ENCODE data around the gene ARMC7.

DNA sequence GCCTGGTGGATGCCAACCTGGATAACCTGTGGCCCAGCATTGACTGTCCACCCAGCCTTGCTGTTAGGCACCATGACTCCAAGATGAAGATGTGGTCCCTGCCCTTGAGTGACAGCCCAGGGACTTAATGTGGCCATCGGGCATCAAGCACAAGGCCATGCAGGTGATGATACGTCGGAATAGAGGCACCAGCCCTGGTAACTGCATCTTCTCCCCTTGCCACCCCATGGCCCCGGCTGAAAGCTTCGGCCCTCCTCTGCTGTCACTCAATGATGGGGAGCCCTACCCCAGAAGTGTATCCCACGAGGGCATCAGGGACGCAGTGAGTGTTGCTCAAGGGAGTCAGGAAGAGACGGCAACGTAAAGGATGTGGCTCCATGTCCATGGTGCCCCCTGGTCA is 19.8 kb downstream of the ARMC7 start:
- TF ChIP-seq, protein P1, sequence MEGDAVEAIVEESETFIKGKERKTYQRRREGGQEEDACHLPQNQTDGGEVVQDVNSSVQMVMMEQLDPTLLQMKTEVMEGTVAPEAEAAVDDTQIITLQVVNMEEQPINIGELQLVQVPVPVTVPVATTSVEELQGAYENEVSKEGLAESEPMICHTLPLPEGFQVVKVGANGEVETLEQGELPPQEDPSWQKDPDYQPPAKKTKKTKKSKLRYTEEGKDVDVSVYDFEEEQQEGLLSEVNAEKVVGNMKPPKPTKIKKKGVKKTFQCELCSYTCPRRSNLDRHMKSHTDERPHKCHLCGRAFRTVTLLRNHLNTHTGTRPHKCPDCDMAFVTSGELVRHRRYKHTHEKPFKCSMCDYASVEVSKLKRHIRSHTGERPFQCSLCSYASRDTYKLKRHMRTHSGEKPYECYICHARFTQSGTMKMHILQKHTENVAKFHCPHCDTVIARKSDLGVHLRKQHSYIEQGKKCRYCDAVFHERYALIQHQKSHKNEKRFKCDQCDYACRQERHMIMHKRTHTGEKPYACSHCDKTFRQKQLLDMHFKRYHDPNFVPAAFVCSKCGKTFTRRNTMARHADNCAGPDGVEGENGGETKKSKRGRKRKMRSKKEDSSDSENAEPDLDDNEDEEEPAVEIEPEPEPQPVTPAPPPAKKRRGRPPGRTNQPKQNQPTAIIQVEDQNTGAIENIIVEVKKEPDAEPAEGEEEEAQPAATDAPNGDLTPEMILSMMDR (IDR thresholded peaks at IDR 0.05) = no peak
- TF ChIP-seq POLR2AphosphoS5 (IDR thresholded peaks at IDR 0.05) = no peak
- TF ChIP-seq POLR2A (IDR thresholded peaks at IDR 0.05) = no peak
- no peak for TF ChIP-seq EP300 (IDR thresholded peaks at IDR 0.05)

Measured in sigmoid colon (tissue), 4 donors.